HG03354 (cell line): ENCODE data around the gene STK10.

Source experiments
- ATAC-seq: cut with Tn5 transposase; IDR thresholded peaks from one replicate; pipeline ENCODE4 v1.9.1; 2021; ENCODE audit warnings: mild to moderate bottlenecking; ENCODE audit not compliant: unreplicated experiment, poor library complexity, severe bottlenecking

STK10 gene

GRCh38 chr5:172003746-172004145 lies 184.3 kb downstream of the STK10 start:
- no peak for ATAC-seq

DNA sequence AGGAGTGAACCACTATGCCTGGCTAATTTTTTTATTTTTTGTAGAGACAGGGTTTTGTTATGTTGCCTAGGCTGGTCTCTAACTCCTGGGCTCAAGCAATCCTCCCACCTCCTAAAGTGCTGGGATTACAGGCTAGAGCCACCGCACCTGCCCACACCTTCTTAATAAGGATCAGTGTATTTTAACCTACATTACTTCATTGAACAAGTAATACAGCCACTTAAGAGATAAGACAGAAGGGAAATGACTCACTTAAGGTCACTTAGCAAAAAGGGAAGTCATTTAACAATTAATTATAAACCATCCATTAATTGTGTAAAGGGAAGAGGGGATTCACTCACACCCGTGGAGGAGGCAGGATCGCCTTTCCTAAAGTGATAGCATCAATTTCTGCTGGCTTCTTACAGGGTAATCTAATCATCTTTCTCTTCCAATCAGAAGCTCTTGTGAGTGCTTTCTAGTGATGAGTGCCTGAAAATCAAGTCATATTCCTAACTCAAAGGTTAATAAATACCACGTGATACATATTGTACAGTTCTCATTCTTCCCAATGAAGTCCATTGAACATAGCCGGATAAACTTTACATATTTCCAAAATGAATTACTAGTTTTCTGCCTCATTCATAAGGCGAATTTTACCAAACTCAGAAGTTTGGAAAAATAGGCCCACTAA lies 185.0 kb downstream of the STK10 start:
- ATAC-seq = no peak

DNA sequence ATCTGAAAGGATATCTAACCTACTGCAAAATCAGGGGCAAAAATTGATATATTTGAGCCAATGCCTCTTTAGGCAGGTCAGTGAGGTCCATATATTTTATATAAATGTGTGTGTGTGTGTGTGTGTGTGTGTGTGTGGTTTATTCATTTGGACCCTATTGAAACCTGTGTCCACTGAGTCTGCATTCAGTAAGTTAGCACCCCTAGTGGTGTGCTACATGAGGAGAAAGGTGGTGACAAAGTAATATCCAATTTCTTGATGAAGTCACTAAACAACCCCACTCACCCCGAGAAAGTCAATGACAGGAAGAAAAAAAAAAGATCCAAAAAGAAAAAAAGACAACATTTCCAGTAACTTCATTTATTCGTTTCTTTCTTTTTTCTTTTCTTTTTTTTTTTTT lies 185.7 kb downstream of the STK10 start:
- ATAC-seq = no peak

DNA sequence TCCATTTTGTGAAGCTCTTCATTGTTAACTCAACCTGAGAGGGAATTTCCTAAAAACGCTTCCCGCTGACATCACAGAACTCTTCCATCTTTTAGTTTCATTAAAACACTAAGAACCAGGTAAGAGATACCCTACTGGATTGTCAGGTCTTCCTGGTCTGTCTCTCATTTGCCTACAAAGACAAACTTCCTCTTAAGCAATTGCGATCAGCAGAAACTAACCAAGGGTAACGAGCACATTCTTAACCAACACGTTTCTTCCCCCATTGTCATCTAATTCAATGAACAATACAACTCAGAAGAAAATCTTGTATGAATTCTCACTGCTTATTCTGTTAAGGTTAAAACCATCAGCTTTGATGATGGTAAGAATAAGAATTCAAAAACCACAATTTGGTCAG lies 188.1 kb downstream of the STK10 start:
- ATAC-seq = peak; percentile 52

GRCh38 chr5:171999100-171999499 lies 188.9 kb downstream of the STK10 start:
- ATAC-seq = no peak

DNA sequence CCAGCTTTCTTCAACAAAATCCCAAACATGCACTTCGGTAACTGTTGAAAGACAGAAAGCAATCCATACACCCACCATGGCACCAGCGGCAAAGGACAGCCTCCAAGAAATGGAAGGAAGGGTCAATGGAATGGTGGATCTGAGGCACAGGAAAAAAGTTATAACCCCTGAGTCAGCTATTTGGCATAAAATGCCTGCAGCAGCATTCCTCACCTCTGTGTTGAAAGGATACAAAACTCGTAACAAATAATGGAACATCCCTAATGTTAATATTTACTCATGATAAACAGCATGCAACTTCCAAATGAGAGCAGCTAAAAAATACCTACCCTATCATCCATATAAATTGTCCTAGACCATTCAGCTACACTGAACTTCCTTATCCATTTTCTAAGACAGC lies 191.0 kb downstream of the STK10 start:
- no peak for ATAC-seq

DNA sequence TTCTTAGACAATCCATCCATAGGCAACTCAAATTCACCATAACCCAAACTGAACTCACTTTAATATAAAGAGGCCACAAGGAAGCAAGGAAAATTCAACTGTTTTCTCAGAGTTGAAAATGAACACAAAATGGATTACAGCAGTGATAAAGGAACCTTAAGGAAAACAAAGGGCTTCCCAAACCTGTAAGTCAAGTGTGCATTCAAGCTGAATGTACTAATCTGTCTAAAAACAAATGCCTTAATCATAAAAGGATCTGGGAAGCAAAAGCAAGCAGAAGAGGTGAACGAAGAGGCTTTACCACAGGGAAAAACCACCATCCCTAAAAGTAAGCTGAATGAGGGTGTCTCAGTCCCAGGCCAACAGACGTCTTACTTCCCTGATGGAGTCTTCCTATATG lies 195.2 kb downstream of the STK10 start:
- no peak for ATAC-seq

GRCh38 chr5:171992305-171992704 lies 195.7 kb downstream of the STK10 start:
- ATAC-seq = no peak
